NB4 (cell line): ENCODE measurements around the gene DYSF.

Experiments
- CTCF ChIP-seq: IDR thresholded peaks from one replicate; pipeline ENCODE4 v1.5.1; 2012; ENCODE audit warnings: low read depth, low read length
- MYC ChIP-seq: IDR thresholded peaks from 2 replicates; pipeline ENCODE4 v1.6.1; 2011; ENCODE audit warnings: low read depth, low read length

GRCh38 chr2:71500426-71501079, 47.2 kb downstream of the DYSF start:
- TF ChIP-seq CTCF = no peak
- no peak for TF ChIP-seq MYC
